Measurements from ENCODE around the gene GPR107.
A peak's percentile ranks its signal among the peaks of the same experiment; 100 is the strongest.
"Not testable (repeated sequence)": the region's sequence is repeated elsewhere in the genome, so short reads cannot be mapped to it uniquely, and the experiment has no call there.

GPR107 gene

GRCh38 chr9:130053504-130054324, at the start of gene GPR107:
TSS of gene GPR107 (plus strand) at chr9:130053906. CDS start at chr9:130053933, 27 bp downstream.
- no peak for DNase-seq (ENCODE audit: low read depth)
- H3K4me3 ChIP-seq (ENCODE audit: low read length): peak within 1 kb of the TSS; percentile 91
- TF ChIP-seq CTCF (conservative IDR thresholded peaks at IDR 0.05; ENCODE audit: low read depth, low read length): no peak

- no peak for TF ChIP-seq CTCF (conservative IDR thresholded peaks at IDR 0.05; ENCODE audit: low read depth, low read length)
- no peak for DNase-seq (ENCODE audit: low read depth)
- H3K4me3 ChIP-seq (ENCODE audit: low read length): no peak overlapping the region
Measured at GRCh38 chr9:130003943-130004552, 49.7 kb upstream of the GPR107 start.

- not testable (repeated sequence) for H3K4me3 ChIP-seq (ENCODE audit: low read length); DNase-seq (ENCODE audit: low read depth)
Measured at GRCh38 chr9:130006952-130007351, 46.8 kb upstream of the GPR107 start.

- DNase-seq (ENCODE audit: low read depth): no peak
- H3K4me3 ChIP-seq (ENCODE audit: low read length): no peak overlapping the region
- no peak for TF ChIP-seq CTCF (conservative IDR thresholded peaks at IDR 0.05; ENCODE audit: low read depth, low read length)
Measured at GRCh38 chr9:130008538-130008937, 45.2 kb upstream of the GPR107 start.

- H3K4me3 ChIP-seq (ENCODE audit: low read length); DNase-seq (ENCODE audit: low read depth): not testable (repeated sequence)
Measured at GRCh38 chr9:130009546-130009945, 44.2 kb upstream of the GPR107 start.

- no peak for DNase-seq (ENCODE audit: low read depth)
- TF ChIP-seq CTCF (conservative IDR thresholded peaks at IDR 0.05; ENCODE audit: low read depth, low read length): no peak
- no peak overlapping the region for H3K4me3 ChIP-seq (ENCODE audit: low read length)
Measured at GRCh38 chr9:130010151-130010988, 43.3 kb upstream of the GPR107 start.

- TF ChIP-seq CTCF (conservative IDR thresholded peaks at IDR 0.05; ENCODE audit: low read depth, low read length): no peak
Measured at GRCh38 chr9:130013326-130013725, 40.4 kb upstream of the GPR107 start.

More at GRCh38 chr9:130013326-130013725, 40.4 kb upstream of the GPR107 start:
- no peak for DNase-seq (ENCODE audit: low read depth)
- no peak overlapping the region for H3K4me3 ChIP-seq (ENCODE audit: low read length)

All from retinal pigment epithelial cell (primary cell).